Effector memory CD4-positive, alpha-beta T cell (primary cell): ENCODE measurements around the gene TERB1.

Source experiments
- DNase-seq, 3 donors: peaks; one replicate each; pipeline ENCODE4 v3.0.0-alpha.2; 2020
- H3K27ac ChIP-seq: 2 replicates; pipeline ENCODE4 v1.7.0; 2013; ENCODE audit warnings: mild to moderate bottlenecking, low read length, moderate library complexity; ENCODE audit not compliant: insufficient read depth, poor library complexity, severe bottlenecking
- H3K27me3 ChIP-seq: replicated peaks from 2 replicates; pipeline ENCODE4 v1.7.0; 2013; ENCODE audit warnings: mild to moderate bottlenecking, low read length; ENCODE audit not compliant: insufficient read depth, control insufficient read depth, poor library complexity, severe bottlenecking
- H3K36me3 ChIP-seq: 2 replicates; pipeline ENCODE4 v1.7.0; 2013; ENCODE audit warnings: mild to moderate bottlenecking, low read length, moderate library complexity; ENCODE audit not compliant: control insufficient read depth, insufficient read depth
- H3K4me1 ChIP-seq: 2 replicates; pipeline ENCODE4 v1.7.0; 2013; ENCODE audit warnings: low read length, mild to moderate bottlenecking; ENCODE audit not compliant: control insufficient read depth, insufficient read depth, poor library complexity, severe bottlenecking
- H3K4me3 ChIP-seq: 2 replicates; pipeline ENCODE4 v1.7.0; 2013; ENCODE audit warnings: low read length, low read depth, mild to moderate bottlenecking; ENCODE audit not compliant: insufficient read depth, poor library complexity, severe bottlenecking
- H3K9me3 ChIP-seq: 2 replicates; pipeline ENCODE4 v1.7.0; 2013; ENCODE audit warnings: mild to moderate bottlenecking, low read length, moderate library complexity; ENCODE audit not compliant: control insufficient read depth

The TERB1 gene

DNA sequence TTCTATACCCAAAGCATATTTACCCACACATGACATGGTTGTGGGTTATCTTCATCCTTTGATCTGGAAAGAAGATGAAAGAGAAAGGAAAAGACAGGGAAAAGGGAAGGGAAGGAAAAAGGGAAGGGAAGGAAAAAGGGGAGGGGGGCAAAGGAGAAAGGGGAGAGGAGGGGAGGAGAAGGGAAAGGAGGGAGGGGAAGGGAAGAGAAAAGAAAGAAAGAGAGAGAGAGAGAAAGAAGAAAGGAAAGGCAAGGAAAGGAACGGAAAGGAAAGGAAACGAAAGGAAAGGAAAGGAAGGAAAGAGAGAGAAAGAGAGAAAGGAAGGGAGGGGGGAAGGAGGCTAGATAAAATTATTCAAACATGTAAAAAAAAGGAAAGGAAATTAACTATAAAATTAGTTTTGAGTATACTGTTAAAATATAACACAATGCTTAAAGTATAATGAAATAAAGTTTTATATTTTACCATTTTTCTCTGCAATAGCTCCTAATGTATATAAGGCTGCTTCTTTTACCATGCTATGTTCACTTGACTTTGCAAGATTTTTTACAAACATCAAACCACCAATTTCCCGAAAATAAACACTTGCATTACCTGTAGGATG lies 11.2 kb downstream of the TERB1 start:
- no peaks in the 10 kb centered on the region for H3K36me3 ChIP-seq
- H3K9me3 ChIP-seq: no peaks in the 10 kb centered on the region
- H3K27me3 ChIP-seq: no peaks in the 10 kb centered on the region
- H3K4me3 ChIP-seq: no peak overlapping the region
- DNase-seq: no peak
- H3K27ac ChIP-seq: no peak overlapping the region
- H3K4me1 ChIP-seq: no peaks in the 10 kb centered on the region

DNA sequence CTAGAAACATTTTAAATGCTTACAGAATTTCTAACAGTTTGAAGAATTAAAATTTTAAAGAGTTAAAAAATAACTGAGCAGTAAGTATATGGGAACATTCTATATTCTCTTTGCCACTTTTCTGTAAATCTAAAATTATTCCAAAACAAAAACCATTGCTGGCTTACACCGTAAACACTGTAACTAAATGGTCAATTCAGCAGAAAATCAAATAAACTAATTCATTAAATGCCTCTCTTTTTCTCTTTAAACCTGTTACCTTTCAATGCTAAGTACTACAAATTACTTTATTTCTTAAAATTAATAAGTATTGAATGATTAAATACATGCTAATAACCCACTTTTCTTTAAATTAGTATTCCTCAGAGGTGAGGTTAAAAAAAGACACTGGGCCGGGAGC lies 14.0 kb downstream of the TERB1 start:
- Histone ChIP-seq H3K4me3 (no peak overlapping the region), H3K36me3 (no peaks in the 10 kb centered on the region), H3K4me1 (no peaks in the 10 kb centered on the region), H3K27ac (no peak overlapping the region), H3K27me3 (no peaks in the 10 kb centered on the region), H3K9me3 (no peaks in the 10 kb centered on the region)
- DNase-seq: no peak

DNA sequence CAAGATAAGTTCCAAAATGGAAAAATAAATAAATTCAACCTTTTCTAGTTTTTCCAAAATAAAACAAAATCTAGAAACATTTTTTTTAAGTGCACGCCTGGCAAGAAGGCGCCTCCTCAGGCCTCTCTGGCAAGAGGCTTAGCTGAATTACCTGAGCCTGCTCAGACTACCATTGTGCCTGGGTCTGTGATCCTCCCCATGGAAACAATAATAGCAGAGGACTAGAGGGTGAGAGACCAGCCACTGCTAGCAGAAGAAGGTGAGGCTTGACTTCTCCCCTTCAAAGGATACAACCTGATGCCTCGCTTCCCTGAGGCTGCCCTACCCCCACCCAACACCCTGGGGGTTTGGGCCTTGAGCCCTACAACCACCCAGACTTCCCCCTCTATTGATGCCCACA lies 14.8 kb downstream of the TERB1 start:
- Histone ChIP-seq H3K4me1 (no peaks in the 10 kb centered on the region), H3K9me3 (no peaks in the 10 kb centered on the region), H3K27me3 (no peaks in the 10 kb centered on the region), H3K4me3 (no peak overlapping the region), H3K27ac (no peak overlapping the region), H3K36me3 (no peaks in the 10 kb centered on the region)
- DNase-seq: no peak

DNA sequence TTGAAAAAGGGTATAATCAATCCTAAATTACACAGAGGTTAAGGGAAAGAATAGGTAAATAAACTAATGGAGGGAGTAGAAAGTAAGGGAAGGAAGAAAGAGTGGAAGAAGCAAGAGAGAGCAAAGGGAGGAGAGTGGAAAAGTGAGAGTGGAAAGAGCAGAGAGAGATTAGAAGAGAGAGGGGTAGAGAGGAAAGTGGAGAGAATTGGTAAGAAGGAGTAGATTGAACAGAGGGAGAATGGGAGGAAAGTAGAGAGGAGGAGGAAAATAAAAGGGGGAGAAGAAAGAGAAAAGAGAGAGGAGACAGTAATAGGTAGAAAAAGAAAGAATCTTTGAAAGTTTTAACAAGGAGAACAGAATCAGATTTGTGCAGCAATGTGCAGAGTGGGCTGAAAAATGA lies 24.9 kb downstream of the TERB1 start:
- no peak for DNase-seq

DNA sequence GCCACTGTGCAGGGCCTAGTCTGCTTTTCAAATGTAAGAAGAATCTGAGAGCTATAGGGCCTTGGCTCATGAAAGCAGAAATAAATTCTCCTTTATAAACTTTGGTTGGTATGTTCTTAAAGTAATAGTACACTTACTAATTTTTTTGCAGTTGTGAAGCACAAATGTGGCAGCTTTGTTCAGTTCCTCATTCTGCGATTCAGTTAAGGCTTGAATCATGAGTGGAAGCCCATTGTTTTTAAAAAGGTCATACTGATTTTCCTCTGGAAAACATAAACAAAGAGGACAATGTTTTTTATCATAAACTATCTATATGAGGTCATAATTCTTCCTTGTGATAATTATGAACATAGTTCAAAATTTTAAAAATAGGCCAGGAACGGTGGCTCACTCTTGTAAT lies 26.4 kb downstream of the TERB1 start:
- DNase-seq: no peak
- no peaks in the 10 kb centered on the region for H3K36me3 ChIP-seq
- no peaks in the 10 kb centered on the region for H3K27me3 ChIP-seq
- H3K4me3 ChIP-seq: no peak overlapping the region
- H3K4me1 ChIP-seq: no peaks in the 10 kb centered on the region
- H3K9me3 ChIP-seq: no peaks in the 10 kb centered on the region
- H3K27ac ChIP-seq: no peak overlapping the region

More for the DNA sequence above, 24.9 kb downstream of the TERB1 start:
- Histone ChIP-seq H3K4me3 (no peak overlapping the region), H3K27ac (no peak overlapping the region), H3K27me3 (no peaks in the 10 kb centered on the region), H3K4me1 (no peaks in the 10 kb centered on the region), H3K36me3 (no peaks in the 10 kb centered on the region), H3K9me3 (no peaks in the 10 kb centered on the region)

DNA sequence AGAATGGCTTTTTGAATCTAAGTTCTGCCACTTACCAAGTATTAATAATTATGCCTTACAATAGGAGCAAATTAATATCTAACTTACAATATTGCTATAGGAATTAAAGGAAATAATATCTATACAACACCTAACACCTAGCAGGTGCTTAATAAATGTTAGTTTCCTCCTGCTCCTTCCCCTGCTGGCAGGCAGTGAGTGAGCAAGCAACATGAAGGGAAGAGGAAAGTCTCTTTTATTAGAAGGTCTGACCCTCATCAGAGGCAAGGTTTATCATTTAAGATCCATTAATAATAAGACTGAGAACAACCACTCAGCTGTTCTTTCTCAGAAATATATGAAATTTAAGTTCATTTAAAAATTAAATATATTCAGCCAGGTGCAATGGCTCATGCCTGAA lies 43.3 kb downstream of the TERB1 start:
- H3K27me3 ChIP-seq: no peaks in the 10 kb centered on the region
- H3K36me3 ChIP-seq: no peaks in the 10 kb centered on the region
- no peak overlapping the region for H3K27ac ChIP-seq
- DNase-seq: no peak
- H3K9me3 ChIP-seq: no peaks in the 10 kb centered on the region
- H3K4me1 ChIP-seq: no peaks in the 10 kb centered on the region
- H3K4me3 ChIP-seq: no peak overlapping the region

DNA sequence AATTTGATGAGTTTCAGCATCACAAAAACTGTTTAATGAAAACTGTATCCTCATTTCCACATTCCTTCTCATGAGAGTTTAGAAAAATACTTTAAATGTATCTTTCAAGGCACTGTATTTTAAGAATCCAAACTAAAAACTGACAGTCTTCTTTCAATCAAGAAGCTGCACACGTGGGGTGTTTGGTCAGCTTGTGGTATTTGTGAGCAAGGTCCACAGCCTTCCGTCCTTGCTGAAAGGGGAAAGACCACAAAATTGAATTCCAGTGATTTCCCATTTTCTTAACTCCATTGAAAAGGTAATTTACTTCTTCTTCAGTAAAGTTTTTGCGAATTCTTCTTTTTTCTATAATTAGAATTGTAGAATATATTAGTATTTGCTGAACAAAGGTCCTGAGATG lies 46.6 kb downstream of the TERB1 start:
- H3K4me3 ChIP-seq: no peak overlapping the region
- H3K27ac ChIP-seq: no peak overlapping the region
- DNase-seq: no peak
- H3K9me3 ChIP-seq: no peaks in the 10 kb centered on the region
- no peaks in the 10 kb centered on the region for H3K36me3 ChIP-seq
- no peaks in the 10 kb centered on the region for H3K27me3 ChIP-seq
- peaks cover 13% of the 10 kb centered on the region for H3K4me1 ChIP-seq

DNA sequence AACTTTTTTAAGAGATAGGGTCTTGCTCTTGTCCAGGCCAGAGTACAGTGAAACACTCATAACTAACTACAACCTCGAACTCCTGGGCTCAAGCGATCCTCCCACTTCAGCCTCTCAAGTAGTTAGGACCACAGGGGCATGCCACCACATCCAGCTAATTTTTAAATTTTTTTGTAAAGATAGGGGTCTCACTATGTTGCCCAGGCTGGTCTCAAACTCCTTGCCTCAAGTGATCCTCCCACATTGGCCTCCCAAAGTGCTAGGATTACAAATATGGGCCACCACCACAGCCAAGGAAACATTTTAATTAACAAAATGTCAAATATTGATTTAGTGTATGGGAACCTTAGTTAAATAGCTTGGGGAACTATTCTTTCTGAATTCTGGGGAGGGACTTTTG lies 47.2 kb downstream of the TERB1 start:
- Histone ChIP-seq H3K27me3 (no peaks in the 10 kb centered on the region), H3K4me1 (peaks cover 15% of the 10 kb centered on the region), H3K36me3 (peaks cover under 1% of the 10 kb centered on the region), H3K27ac (no peak overlapping the region), H3K9me3 (no peaks in the 10 kb centered on the region), H3K4me3 (no peak overlapping the region)
- no peak for DNase-seq

DNA sequence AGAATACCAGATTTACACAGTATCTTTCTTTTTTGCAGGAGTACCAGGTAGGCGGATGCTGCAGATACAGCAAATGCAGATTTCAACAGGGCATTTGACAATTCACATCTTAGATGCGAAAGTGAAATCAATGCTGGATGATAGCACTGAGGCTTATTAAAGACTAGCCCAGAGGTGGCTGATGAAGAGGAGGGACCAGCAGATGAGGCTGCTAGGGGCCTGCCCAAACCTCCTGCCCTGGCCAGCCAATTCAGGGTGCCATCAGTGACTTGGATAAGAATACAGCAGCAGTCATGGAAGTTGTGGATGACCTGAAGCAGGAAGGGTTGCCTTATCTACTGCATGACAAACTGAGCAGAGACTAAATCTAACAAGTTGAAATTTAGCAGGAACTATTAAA lies 48.4 kb downstream of the TERB1 start:
- Histone ChIP-seq H3K4me1 (peaks cover 19% of the 10 kb centered on the region), H3K4me3 (no peak overlapping the region), H3K27ac (no peak overlapping the region), H3K9me3 (no peaks in the 10 kb centered on the region), H3K36me3 (peaks cover 10% of the 10 kb centered on the region), H3K27me3 (no peaks in the 10 kb centered on the region)
- no peak for DNase-seq

DNA sequence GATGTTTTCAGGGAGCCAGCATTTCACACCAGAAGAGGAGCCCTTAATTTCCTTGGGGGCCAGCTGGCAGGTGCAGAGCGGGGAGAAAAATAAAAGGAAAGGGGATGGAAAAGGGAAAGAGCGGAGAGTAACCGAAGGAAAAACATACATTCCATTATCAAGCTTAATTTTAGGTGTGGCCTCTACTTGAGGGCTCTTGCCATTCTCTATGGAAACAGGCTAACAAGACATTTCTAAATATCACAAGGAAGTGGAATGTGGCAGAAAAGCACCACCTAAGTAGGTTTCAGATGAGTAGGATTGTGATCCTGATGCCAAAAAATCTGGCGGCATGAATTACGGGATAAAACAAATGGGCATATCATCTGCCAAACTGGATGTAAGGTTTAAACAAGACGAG lies 49.0 kb downstream of the TERB1 start:
- no peaks in the 10 kb centered on the region for H3K27me3 ChIP-seq
- H3K4me3 ChIP-seq: no peak overlapping the region
- H3K4me1 ChIP-seq: peaks cover 19% of the 10 kb centered on the region
- no peak for DNase-seq
- no peak overlapping the region for H3K27ac ChIP-seq
- H3K9me3 ChIP-seq: no peaks in the 10 kb centered on the region
- peaks cover 11% of the 10 kb centered on the region for H3K36me3 ChIP-seq

DNA sequence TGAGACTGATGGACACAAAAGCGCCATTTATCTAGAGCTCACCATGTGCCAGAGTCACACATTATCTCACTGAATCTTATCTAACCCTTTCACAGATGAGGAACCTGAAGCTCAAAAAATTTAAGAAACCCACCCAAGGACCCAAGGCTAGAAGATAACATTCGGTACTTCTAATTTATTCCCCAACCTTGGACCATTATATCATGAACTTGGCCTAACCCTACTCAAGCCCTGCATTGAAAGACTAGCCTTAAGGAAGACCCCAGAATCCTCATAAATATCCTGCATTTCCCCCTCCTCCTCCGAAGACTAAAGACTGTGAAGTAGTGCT lies 49.4 kb downstream of the TERB1 start:
- H3K9me3 ChIP-seq: no peaks in the 10 kb centered on the region
- H3K4me3 ChIP-seq: peak overlapping the region; percentile 27
- peak overlapping the region; percentile 70 for H3K27ac ChIP-seq
- H3K4me1 ChIP-seq: peaks cover 19% of the 10 kb centered on the region
- no peaks in the 10 kb centered on the region for H3K27me3 ChIP-seq
- DNase-seq: no peak
- H3K36me3 ChIP-seq: peaks cover 15% of the 10 kb centered on the region
